ENCODE data around the gene MMRN2.

DNA sequence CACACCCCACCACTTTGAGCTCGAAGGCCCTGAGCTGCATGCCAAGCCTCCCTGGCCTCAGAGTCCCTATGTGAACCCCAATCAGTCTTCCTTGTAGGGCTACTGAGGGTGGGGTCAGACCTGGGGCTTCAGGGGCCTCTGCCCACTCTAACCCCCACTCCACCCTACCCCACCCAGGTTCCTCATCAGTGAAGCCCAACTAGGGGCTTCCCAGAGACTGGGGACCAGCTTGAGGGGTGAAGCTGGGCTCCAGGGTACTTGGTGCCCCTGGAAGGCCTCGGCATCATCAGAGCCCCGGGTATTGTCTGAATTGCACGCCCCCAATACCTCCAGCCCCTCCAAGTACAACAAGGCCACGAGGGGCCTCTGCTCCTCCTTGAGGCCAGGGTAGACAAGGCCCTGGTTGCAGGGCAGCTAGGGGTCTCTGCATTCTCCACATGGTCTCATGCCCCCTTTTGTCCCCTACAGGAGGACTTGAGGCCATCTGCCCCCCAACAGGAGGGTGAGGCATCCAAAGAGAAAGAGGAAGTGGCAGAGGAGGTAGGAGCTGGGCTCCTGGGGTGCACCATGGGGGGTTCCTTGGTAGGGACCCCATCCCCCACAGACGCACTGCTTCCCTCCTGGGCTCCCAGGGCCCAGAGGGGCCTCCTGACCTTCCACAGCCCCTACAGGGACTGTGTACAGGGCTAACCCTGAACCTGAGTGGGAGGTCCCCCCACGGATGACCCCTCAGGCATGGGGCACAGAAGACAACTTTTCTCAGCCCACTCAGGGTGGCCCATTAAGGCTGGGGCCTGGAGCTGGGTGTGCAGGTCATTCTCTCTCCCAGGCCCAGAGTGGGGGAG lies 4.9 kb upstream of the MMRN2 start:
- TF ChIP-seq, protein P1, sequence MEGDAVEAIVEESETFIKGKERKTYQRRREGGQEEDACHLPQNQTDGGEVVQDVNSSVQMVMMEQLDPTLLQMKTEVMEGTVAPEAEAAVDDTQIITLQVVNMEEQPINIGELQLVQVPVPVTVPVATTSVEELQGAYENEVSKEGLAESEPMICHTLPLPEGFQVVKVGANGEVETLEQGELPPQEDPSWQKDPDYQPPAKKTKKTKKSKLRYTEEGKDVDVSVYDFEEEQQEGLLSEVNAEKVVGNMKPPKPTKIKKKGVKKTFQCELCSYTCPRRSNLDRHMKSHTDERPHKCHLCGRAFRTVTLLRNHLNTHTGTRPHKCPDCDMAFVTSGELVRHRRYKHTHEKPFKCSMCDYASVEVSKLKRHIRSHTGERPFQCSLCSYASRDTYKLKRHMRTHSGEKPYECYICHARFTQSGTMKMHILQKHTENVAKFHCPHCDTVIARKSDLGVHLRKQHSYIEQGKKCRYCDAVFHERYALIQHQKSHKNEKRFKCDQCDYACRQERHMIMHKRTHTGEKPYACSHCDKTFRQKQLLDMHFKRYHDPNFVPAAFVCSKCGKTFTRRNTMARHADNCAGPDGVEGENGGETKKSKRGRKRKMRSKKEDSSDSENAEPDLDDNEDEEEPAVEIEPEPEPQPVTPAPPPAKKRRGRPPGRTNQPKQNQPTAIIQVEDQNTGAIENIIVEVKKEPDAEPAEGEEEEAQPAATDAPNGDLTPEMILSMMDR (conservative IDR thresholded peaks at IDR 0.05): no peak
- TF ChIP-seq ZFX (IDR thresholded peaks at IDR 0.05): no peak
